NCI-H446 treated with DMSO at 0.1 percent for 48 hours (cell line): ENCODE data around the gene PDE3A.
"Not testable (repeated sequence)": the region's sequence is repeated elsewhere in the genome, so short reads cannot be mapped to it uniquely, and the experiment has no call there.

Source experiments
- DNase-seq: peaks from one replicate; lab custom pipeline; 2025; lab: John Stamatoyannopoulos, UW

PDE3A gene

GRCh38 chr12:20604408-20605067 lies 236.2 kb downstream of the PDE3A start:
- DNase-seq: no peak

GRCh38 chr12:20615020-20615419 lies 246.7 kb downstream of the PDE3A start:
- not testable (repeated sequence) for DNase-seq

GRCh38 chr12:20616093-20616492 lies 247.8 kb downstream of the PDE3A start:
- DNase-seq: no peak

GRCh38 chr12:20620261-20620660 lies 251.9 kb downstream of the PDE3A start:
- no peak for DNase-seq

GRCh38 chr12:20624718-20625117 lies 256.4 kb downstream of the PDE3A start:
- DNase-seq: no peak

- no peak for DNase-seq
Observed at GRCh38 chr12:20625531-20625930, 257.2 kb downstream of the PDE3A start.

GRCh38 chr12:20627001-20627588 lies 258.8 kb downstream of the PDE3A start:
- no peak for DNase-seq

- DNase-seq: no peak
Observed at GRCh38 chr12:20628226-20628787, 260.0 kb downstream of the PDE3A start.

GRCh38 chr12:20628999-20629398 lies 260.7 kb downstream of the PDE3A start:
- no peak for DNase-seq

- DNase-seq: no peak
Observed at GRCh38 chr12:20629414-20630156, 261.2 kb downstream of the PDE3A start.

GRCh38 chr12:20631711-20632110 lies 263.4 kb downstream of the PDE3A start:
- no peak for DNase-seq

- DNase-seq: no peak
Observed at GRCh38 chr12:20641106-20641505, 272.8 kb downstream of the PDE3A start.

- DNase-seq: no peak
Observed at GRCh38 chr12:20643822-20644221, 275.5 kb downstream of the PDE3A start.

GRCh38 chr12:20646239-20646827 lies 278.0 kb downstream of the PDE3A start:
- peak; percentile 4 for DNase-seq

- no peak for DNase-seq
Observed at GRCh38 chr12:20653871-20654270, 285.5 kb downstream of the PDE3A start.

GRCh38 chr12:20656600-20656999 lies 288.3 kb downstream of the PDE3A start:
- no peak for DNase-seq

- DNase-seq: no peak
Observed at GRCh38 chr12:20657496-20657895, 289.2 kb downstream of the PDE3A start.

- DNase-seq: no peak
Observed at GRCh38 chr12:20681334-20681733, 313.0 kb downstream of the PDE3A start.

- DNase-seq: no peak
Observed at GRCh38 chr12:20695232-20695631, 326.9 kb downstream of the PDE3A start, which contains the start of gene SLCO1C1. SLCO1C1 (plus strand) TSS chr12:20695332; CDS start chr12:20699577, 4,245 bp downstream.

GRCh38 chr12:20696181-20696905 lies 328.0 kb downstream of the PDE3A start:
- no peak for DNase-seq

- no peak for DNase-seq
Observed at GRCh38 chr12:20701106-20701505, 332.8 kb downstream of the PDE3A start.

- no peak for DNase-seq
Observed at GRCh38 chr12:20704860-20705259, 336.5 kb downstream of the PDE3A start.
